ENCODE data around the gene MADD. TPM values are rescaled to one million over a fixed set of nuclear protein-coding genes. Genes with fewer than 3 reads are reported as not detected.

Gene MADD
- total RNA-seq, 3 donors from 2014 or later, result 43.3 to 56.5 (median 46.6) TPM

DNA sequence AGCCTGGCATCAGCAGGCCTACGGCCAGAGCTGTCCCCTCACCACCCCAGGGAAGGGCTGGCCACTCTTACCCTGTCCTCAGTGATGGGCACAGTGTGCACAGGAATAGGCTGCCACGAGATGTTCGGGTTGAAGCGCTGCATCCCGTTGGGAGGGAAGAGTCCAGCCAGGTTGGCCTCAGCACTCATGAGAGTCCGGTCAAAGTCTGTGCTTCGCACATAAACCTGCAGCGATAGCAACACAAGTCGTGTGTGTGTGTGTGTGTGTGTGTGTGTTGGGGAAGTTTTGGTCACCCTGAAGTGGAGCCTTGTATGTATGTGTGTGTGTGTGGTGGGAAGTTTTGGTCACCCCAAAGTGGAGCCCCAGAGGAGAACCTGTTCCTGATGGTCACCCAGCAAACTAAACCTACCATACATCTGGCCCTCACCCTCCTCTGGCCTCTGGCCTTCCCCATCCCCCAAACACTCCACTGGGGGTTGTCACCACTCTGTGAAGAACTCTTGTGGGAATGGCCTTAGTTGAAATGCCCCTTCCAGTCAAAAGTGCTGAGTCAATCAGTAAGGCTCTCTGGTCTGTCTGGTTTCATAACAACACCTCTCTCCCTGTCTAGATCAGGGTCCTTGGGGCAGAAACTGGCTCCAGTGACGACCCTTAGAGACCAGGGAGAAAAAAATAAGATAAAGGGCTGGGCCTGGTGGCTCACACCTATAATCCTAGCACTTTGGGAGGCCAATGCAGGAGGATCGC is 24.1 kb upstream of the MADD start:
- Histone ChIP-seq H3K27ac (peak overlapping the region in 1 of 2 donors; percentile 5), H3K4me1 (peaks cover 7 to 10% of the 10 kb centered on the region in 2 donors), H3K36me3 (no peaks in the 10 kb centered on the region), H3K4me3 (no peak overlapping the region), H3K27me3 (no peaks in the 10 kb centered on the region), H3K9me3 (no peaks in the 10 kb centered on the region)
- TF ChIP-seq POLR2AphosphoS5 (IDR thresholded peaks at IDR 0.05), result no peak
- TF ChIP-seq, protein P1, sequence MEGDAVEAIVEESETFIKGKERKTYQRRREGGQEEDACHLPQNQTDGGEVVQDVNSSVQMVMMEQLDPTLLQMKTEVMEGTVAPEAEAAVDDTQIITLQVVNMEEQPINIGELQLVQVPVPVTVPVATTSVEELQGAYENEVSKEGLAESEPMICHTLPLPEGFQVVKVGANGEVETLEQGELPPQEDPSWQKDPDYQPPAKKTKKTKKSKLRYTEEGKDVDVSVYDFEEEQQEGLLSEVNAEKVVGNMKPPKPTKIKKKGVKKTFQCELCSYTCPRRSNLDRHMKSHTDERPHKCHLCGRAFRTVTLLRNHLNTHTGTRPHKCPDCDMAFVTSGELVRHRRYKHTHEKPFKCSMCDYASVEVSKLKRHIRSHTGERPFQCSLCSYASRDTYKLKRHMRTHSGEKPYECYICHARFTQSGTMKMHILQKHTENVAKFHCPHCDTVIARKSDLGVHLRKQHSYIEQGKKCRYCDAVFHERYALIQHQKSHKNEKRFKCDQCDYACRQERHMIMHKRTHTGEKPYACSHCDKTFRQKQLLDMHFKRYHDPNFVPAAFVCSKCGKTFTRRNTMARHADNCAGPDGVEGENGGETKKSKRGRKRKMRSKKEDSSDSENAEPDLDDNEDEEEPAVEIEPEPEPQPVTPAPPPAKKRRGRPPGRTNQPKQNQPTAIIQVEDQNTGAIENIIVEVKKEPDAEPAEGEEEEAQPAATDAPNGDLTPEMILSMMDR (IDR thresholded peaks at IDR 0.05), result no peak
- TF ChIP-seq POLR2A (IDR thresholded peaks at IDR 0.05), result no peak
- intact Hi-C loops (cut with DNase I; ENCODE audit: low total_unique reads), result no loop called here
- no peak for DNase-seq (ENCODE audit: low spot score in 2 of 2)

DNA sequence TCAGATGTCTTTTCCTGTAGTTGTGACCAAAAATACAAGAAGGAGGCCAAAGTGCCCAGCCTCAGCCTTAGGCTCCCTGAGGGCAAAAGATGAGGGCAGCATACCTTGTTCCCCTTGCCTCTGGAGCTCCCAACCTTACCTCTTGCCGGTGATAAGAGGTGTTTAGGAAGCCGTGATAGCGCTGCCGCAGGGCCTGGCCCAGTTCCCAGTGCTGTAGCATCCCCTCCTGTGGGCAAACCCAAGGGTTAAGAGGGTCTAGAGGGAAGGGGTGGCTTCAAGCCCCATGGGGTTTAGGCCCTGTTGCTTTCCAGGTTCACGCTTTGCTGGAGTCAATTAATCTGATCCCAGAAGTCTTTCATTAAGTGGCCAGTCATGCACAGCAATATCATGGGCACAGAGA is 22.4 kb upstream of the MADD start:
- peak overlapping the region; percentile 72 to 95 (median 79) for H3K4me3 ChIP-seq
- H3K27me3 ChIP-seq, result no peaks in the 10 kb centered on the region
- TF ChIP-seq POLR2AphosphoS5 (IDR thresholded peaks at IDR 0.05), result no peak
- TF ChIP-seq POLR2A (IDR thresholded peaks at IDR 0.05), result no peak
- TF ChIP-seq, protein P1 (IDR thresholded peaks at IDR 0.05), result no peak
- peaks cover 7 to 10% of the 10 kb centered on the region in 2 donors for H3K4me1 ChIP-seq
- H3K9me3 ChIP-seq, result no peaks in the 10 kb centered on the region
- no peaks in the 10 kb centered on the region for H3K36me3 ChIP-seq
- no peak overlapping the region for H3K27ac ChIP-seq
- intact Hi-C loops (cut with DNase I; ENCODE audit: low total_unique reads), result no loop called here
- no peak for DNase-seq (ENCODE audit: low spot score in 2 of 2)

DNA sequence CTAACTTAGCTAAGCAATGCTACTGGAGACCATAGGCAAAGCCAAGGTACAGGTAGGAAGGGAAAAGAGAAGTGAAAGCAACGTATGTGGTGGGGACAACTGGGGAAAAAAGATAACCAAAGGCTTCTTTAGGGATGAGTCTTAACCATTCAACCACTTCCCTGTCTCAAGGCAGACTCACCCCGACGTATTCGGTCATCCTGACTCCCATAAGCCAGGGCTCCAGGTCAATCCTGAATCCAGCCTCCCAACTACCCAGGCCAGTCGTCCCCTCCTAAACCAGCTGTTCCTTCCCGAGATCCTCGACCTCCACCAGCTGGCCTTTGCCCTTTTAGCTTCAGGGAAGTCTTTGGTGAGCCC is 21.6 kb upstream of the MADD start:
- H3K9me3 ChIP-seq, result no peaks in the 10 kb centered on the region
- H3K4me3 ChIP-seq, result peak overlapping the region; percentile 72 to 95 (median 79)
- TF ChIP-seq, protein P1 (IDR thresholded peaks at IDR 0.05), result no peak
- TF ChIP-seq POLR2A (IDR thresholded peaks at IDR 0.05) (no peak), POLR2AphosphoS5 (IDR thresholded peaks at IDR 0.05) (no peak)
- no peaks in the 10 kb centered on the region for H3K36me3 ChIP-seq
- no peaks in the 10 kb centered on the region for H3K27me3 ChIP-seq
- H3K4me1 ChIP-seq, result peaks cover 7 to 10% of the 10 kb centered on the region in 2 donors
- DNase-seq (ENCODE audit: low spot score in 2 of 2), result no peak
- intact Hi-C loops (cut with DNase I; ENCODE audit: low total_unique reads), result no loop called here
- H3K27ac ChIP-seq, result peak overlapping the region; percentile 90 to 91

DNA sequence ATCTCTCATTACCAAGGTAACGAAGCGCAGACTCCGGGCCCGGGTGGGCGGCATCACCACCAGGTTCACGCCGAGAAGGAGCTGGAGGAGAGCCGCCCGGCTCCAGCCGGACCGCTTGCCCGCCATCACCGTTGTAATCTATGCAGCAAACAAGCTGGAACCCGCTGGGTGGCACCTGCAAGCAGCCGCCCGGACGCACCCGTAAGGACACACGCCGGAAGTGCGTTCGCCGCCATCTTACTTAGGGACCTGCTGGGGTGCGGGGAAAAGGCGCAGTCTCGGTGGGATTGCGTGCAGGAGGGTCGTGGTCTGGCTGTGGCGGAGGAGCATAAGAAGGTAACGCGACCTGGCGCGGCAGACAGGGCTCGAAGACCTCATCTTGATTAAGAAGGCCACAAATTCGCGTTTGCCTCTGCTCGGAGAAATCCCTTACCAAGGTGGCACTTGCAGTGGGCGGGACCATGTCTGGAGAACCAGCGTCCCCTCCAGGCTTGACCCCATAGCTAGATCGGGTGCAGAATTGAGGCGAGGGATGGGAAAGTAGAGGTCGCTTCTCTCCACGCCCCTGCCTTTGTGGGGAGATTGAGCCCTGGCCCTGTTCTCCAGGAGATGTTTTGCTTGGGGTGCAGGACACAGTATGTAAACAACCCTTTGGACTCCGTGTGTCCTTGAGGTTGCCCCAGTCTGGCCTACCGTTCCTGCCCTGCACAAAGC is 21.1 kb upstream of the MADD start, which contains the start of gene ACP2:
Gene ACP2, minus strand, starts transcription at position 151 of the 714 bp plus-strand sequence. Its CDS starts 25 bp downstream, at position 126.
- H3K36me3 ChIP-seq, result no peaks in the 10 kb centered on the region
- peaks cover 10% of the 10 kb centered on the region in 2 donors for H3K4me1 ChIP-seq
- H3K9me3 ChIP-seq, result no peaks in the 10 kb centered on the region
- H3K4me3 ChIP-seq, result peak within 1 kb of the TSS; percentile 72 to 95 (median 79)
- H3K27ac ChIP-seq, result peak within 1 kb of the TSS; percentile 90 to 91
- DNase-seq (ENCODE audit: low spot score in 2 of 2), result peak; percentile 86 to 88
- TF ChIP-seq POLR2AphosphoS5 (IDR thresholded peaks at IDR 0.05) (peak; percentile 75 to 86 (median 82)), POLR2A (IDR thresholded peaks at IDR 0.05) (no peak)
- intact Hi-C loops (cut with DNase I; ENCODE audit: low total_unique reads), result no loop called here
- no peaks in the 10 kb centered on the region for H3K27me3 ChIP-seq

DNA sequence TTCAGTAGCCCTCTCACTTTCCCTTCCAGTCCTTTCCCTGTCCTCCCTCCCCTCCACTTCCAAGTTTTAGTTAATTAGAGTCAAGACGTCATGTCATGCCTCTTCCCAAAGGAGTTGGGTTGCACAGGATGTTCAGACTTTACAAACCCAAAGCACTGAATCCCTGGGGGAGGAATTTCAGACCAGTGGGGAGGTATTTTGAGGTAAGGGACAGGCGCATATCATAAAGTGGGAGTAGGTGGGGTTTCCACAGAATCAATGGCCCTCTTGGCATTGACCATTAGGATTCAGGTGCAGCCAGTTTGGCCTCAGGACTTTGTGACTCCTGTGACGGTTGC is 20.6 kb upstream of the MADD start:
- DNase-seq (ENCODE audit: low spot score in 2 of 2), result no peak
- peaks cover 10% of the 10 kb centered on the region in 2 donors for H3K4me1 ChIP-seq
- peak overlapping the region; percentile 72 to 95 (median 79) for H3K4me3 ChIP-seq
- H3K27ac ChIP-seq, result peak overlapping the region; percentile 90 to 91
- H3K36me3 ChIP-seq, result no peaks in the 10 kb centered on the region
- H3K9me3 ChIP-seq, result no peaks in the 10 kb centered on the region
- TF ChIP-seq POLR2A (IDR thresholded peaks at IDR 0.05) (no peak), POLR2AphosphoS5 (IDR thresholded peaks at IDR 0.05) (no peak)
- TF ChIP-seq, protein P1 (IDR thresholded peaks at IDR 0.05), result no peak
- intact Hi-C loops (cut with DNase I; ENCODE audit: low total_unique reads), result no loop called here
- no peaks in the 10 kb centered on the region for H3K27me3 ChIP-seq
